Skeletal muscle satellite cell (primary cell): ENCODE measurements around the gene RHOT1.

Experiments used
- small RNA-seq: library from RNA; depleted of rRNA; stranded (forward); fragments of <200 nt; gene quantifications from one replicate; pipeline ENCODE3, GENCODE V24; 2012

The RHOT1 gene

Small RNA genes lying within 50 kb of the gene (small RNA-seq; reads per million reads assigned to genes)
- gene UBL5P2, result 0.63 reads per million
